Cardiac muscle cell (in vitro differentiated cells and primary cell): ENCODE results near the gene KRT74. TPM values are rescaled to one million over a fixed set of nuclear protein-coding genes. Genes with fewer than 3 reads are reported as not detected.

Experiments used
- DNase-seq, 2 donors: peaks; one replicate each; pipeline versions ENCODE4 v3.0.0 to v3.0.0-alpha.2; 2010 to 2017; ENCODE audit warnings: low read depth in 1 of 2, low spot score in 1 of 2
- H3K27ac ChIP-seq: fragments of 200-600 bp; sonication (generic); 2 replicates; pipeline ENCODE4 v1.5.1; 2016
- H3K27me3 ChIP-seq: fragments of 200-600 bp; sonication (generic); 2 replicates; pipeline ENCODE4 v1.6.0; 2016; ENCODE audit warnings: control low read depth
- H3K36me3 ChIP-seq: fragments of 200-600 bp; sonication (generic); 2 replicates; pipeline ENCODE4 v1.5.1; 2016; ENCODE audit warnings: control low read depth
- H3K4me1 ChIP-seq: fragments of 200-600 bp; sonication (generic); 2 replicates; pipeline ENCODE4 v1.8.1; 2017; ENCODE audit warnings: low read depth, mild to moderate bottlenecking, mixed run types
- H3K4me3 ChIP-seq: fragments of 200-600 bp; sonication (generic); 2 replicates; pipeline ENCODE4 v1.5.1; 2016; ENCODE audit warnings: mild to moderate bottlenecking
- H3K9me3 ChIP-seq: fragments of 200-600 bp; sonication (generic); 2 replicates; pipeline ENCODE4 v1.5.1; 2017; ENCODE audit warnings: low read depth, mild to moderate bottlenecking, control low read depth
- polyA plus RNA-seq: library from polyadenylated mRNA; unstranded; fragments of >200 nt; fragmentation: Nextera tagmentation; extraction: Ambion mirVana; gene quantifications from 2 replicates; pipeline ENCODE4 v1.2.1, GENCODE V29; 2016
- total RNA-seq: library from RNA; depleted of rRNA; stranded (reverse); fragments of >200 nt; gene quantifications from 2 replicates; pipeline ENCODE4 v1.2.3, GENCODE V29; 2016
- TF ChIP-seq, protein P1 (sequence below): IDR thresholded peaks from 2 replicates; pipeline ENCODE4 v1.5.1; 2012; ENCODE audit warnings: low read depth, mild to moderate bottlenecking, low read length

The KRT74 gene
- total and polyA plus RNA-seq, 2 experiments from 2014 or later: not detected

DNA sequence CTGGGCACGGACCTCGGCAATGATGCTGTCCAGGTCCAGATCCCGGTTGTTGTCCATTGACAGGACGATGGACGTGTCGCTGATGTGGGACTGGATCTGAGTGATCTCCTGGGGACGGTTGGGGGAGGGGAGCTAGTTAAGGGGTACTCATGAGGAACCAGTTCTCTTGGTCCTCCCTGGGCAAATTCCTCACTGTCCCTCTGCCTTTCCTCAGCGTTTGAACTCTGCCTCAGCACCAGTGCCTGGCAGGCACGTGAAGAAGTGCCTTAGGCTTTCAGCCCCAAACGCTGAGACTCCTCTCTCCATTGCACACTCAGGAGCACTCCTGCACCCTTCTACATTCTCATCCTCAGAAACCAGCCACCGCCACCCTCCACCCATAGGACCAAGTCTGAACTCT, 17.9 kb upstream of the KRT74 start:
- Histone ChIP-seq H3K27ac (no peak overlapping the region), H3K36me3 (no peaks in the 10 kb centered on the region), H3K4me3 (no peak overlapping the region), H3K4me1 (no peaks in the 10 kb centered on the region), H3K9me3 (no peaks in the 10 kb centered on the region), H3K27me3 (peaks cover 16% of the 10 kb centered on the region)
- no peak for DNase-seq
- TF ChIP-seq, protein P1, sequence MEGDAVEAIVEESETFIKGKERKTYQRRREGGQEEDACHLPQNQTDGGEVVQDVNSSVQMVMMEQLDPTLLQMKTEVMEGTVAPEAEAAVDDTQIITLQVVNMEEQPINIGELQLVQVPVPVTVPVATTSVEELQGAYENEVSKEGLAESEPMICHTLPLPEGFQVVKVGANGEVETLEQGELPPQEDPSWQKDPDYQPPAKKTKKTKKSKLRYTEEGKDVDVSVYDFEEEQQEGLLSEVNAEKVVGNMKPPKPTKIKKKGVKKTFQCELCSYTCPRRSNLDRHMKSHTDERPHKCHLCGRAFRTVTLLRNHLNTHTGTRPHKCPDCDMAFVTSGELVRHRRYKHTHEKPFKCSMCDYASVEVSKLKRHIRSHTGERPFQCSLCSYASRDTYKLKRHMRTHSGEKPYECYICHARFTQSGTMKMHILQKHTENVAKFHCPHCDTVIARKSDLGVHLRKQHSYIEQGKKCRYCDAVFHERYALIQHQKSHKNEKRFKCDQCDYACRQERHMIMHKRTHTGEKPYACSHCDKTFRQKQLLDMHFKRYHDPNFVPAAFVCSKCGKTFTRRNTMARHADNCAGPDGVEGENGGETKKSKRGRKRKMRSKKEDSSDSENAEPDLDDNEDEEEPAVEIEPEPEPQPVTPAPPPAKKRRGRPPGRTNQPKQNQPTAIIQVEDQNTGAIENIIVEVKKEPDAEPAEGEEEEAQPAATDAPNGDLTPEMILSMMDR: no peak

DNA sequence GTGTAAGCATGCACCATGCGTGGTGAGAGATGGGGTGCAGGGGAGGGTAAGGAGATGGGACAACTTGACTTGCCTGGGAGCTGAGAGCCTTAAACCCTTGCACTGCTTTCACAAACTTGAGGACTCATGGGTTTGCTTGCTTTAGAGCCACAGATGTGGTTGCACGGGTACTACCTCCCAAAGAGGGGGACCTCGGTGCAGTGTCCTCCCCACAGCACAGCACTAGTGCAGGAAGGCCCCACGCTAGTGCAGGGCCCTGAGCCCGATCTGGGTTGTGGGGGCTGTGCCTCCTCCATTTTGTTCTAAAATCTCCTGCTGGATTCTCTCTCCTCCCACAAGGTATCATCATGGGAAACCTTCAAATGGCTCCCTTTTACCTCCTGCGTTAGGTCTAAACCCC, 16.4 kb upstream of the KRT74 start:
- no peaks in the 10 kb centered on the region for H3K9me3 ChIP-seq
- no peak overlapping the region for H3K27ac ChIP-seq
- H3K27me3 ChIP-seq: peaks cover 20% of the 10 kb centered on the region
- no peak overlapping the region for H3K4me3 ChIP-seq
- H3K4me1 ChIP-seq: no peaks in the 10 kb centered on the region
- TF ChIP-seq, protein P1: no peak
- no peaks in the 10 kb centered on the region for H3K36me3 ChIP-seq
- no peak for DNase-seq

DNA sequence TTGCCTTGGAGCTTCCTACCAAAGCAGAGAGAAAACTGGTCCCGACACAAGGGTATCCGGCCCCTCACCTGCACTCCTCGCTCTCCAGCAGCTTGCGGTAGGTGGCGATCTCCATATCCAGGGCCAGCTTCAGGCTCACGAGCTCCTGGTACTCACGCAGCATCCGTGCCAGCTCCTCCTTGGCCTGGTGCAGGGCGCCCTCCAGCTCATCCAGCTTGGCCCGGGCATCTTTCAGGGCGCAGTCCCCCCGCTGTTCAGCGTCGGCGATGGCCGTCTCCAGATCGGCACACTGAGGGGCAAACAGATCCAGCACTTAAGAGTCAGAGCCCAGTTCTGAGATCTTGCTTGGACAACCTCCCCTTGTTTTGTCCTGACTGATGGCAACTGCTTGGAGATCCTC, 13.9 kb upstream of the KRT74 start:
- no peaks in the 10 kb centered on the region for H3K9me3 ChIP-seq
- no peak overlapping the region for H3K4me3 ChIP-seq
- no peaks in the 10 kb centered on the region for H3K36me3 ChIP-seq
- H3K27me3 ChIP-seq: peaks cover 20% of the 10 kb centered on the region
- TF ChIP-seq, protein P1: no peak
- no peak for DNase-seq
- no peaks in the 10 kb centered on the region for H3K4me1 ChIP-seq
- H3K27ac ChIP-seq: no peak overlapping the region

DNA sequence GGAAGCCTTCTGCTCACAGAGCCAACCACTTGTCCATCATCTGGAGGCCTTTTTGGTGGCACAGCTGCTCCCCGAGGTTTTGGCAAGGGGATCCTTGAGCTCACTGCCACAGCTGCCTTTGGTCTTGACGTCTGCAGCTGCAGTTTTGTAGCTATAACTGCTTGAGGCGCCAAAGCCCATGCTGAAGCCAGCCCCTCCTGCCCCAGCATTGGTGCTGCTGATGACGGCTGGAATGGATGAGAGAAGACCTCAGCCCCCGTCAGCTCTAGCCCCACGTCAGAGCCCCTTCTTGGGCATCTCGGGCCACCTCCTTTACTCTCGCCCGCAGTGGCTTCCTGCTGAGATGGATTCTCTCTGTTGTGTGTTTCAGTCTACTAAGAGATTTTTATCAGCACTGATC, 12.3 kb upstream of the KRT74 start:
- DNase-seq: no peak
- no peaks in the 10 kb centered on the region for H3K9me3 ChIP-seq
- TF ChIP-seq, protein P1: no peak
- H3K27ac ChIP-seq: no peak overlapping the region
- H3K36me3 ChIP-seq: no peaks in the 10 kb centered on the region
- no peaks in the 10 kb centered on the region for H3K4me1 ChIP-seq
- H3K4me3 ChIP-seq: no peak overlapping the region
- peaks cover 27% of the 10 kb centered on the region for H3K27me3 ChIP-seq

DNA sequence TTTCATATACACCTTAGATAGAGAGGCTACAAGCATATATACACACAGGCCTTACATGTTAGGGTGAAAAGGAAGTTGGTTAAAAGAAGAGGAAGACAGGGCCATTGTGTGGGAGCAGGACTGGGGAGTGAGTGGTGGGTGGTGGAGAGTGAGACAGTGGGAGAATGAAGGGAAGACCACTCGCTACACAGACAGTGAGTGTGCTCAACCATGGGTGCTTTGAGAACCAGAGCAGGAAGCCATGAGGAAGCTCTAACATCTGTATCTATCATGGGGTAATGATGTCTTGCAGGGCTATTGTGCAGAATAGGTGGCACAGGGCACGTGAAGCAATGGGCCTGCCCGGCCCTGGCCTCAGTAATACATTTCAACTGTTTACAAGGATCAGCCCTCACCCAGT, 11.4 kb upstream of the KRT74 start:
- TF ChIP-seq, protein P1: no peak
- Histone ChIP-seq H3K9me3 (no peaks in the 10 kb centered on the region), H3K4me3 (no peak overlapping the region), H3K4me1 (no peaks in the 10 kb centered on the region), H3K27me3 (peaks cover 28% of the 10 kb centered on the region), H3K36me3 (no peaks in the 10 kb centered on the region), H3K27ac (no peak overlapping the region)
- no peak for DNase-seq

DNA sequence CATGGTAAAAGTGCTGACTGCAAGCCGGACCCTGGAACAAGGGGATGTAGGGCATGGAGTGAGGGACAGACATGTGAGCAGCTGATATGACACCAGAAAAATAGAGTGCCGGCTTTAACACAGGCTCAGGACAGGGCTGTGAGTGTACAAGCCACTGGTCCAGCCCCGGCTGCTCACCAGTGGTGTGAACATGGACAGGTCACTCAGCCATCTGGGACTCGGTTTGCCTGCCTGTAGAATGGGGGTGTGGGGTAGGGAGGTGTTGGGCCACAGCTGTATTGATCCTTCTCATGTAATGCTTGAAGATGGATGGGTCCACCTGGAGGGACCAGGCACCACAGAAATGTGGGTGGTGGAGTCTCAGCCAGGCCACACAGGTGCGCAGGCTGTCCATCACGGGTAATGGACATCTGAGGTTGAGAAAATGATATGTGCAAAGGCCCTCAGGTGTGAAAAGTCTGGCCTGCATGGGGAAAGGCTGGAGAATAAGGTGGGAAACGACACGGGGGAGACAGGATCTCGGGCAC, 10.6 kb upstream of the KRT74 start:
- Histone ChIP-seq H3K4me1 (no peaks in the 10 kb centered on the region), H3K36me3 (no peaks in the 10 kb centered on the region), H3K27ac (no peak overlapping the region), H3K9me3 (no peaks in the 10 kb centered on the region), H3K4me3 (no peak overlapping the region), H3K27me3 (peaks cover 28% of the 10 kb centered on the region)
- TF ChIP-seq, protein P1: no peak
- DNase-seq: no peak
